ENCODE measurements around the gene PKD2.

The PKD2 gene

GRCh38 chr4:88025868-88026661, 18.6 kb downstream of the PKD2 start:
- in situ Hi-C loops (cut with MboI; ENCODE audit: low sequenced_read_pairs), result loop anchor here (25.0 kb wide), 1 partner anchor 486 kb away; the partner anchor contains the start of gene PYURF

GRCh38 chr4:88027611-88028608, 20.5 kb downstream of the PKD2 start:
- in situ Hi-C loops (cut with MboI; ENCODE audit: low sequenced_read_pairs), result loop anchor here (25.0 kb wide), 1 partner anchor 484 kb away; the partner anchor contains the start of gene PYURF

- in situ Hi-C loops (cut with MboI; ENCODE audit: low sequenced_read_pairs), result loop anchor here (25.0 kb wide), 1 partner anchor 483 kb away; the partner anchor contains the start of gene PYURF
These were observed 21.5 kb downstream of the PKD2 start for GRCh38 chr4:88028946-88029345.

GRCh38 chr4:88029556-88029955, 22.1 kb downstream of the PKD2 start:
- in situ Hi-C loops (cut with MboI; ENCODE audit: low sequenced_read_pairs), result loop anchor here (25.0 kb wide), 1 partner anchor 483 kb away; the partner anchor contains the start of gene PYURF

- in situ Hi-C loops (cut with MboI; ENCODE audit: low sequenced_read_pairs), result loop anchor here (10.0 to 25.0 kb wide), 2 partner anchors 184 to 482 kb away; partner anchors contain the start of gene PYURF
These were observed 23.3 kb downstream of the PKD2 start for GRCh38 chr4:88030565-88031310.

- in situ Hi-C loops (cut with MboI; ENCODE audit: low sequenced_read_pairs), result loop anchor here (10.0 to 25.0 kb wide), 2 partner anchors 181 to 479 kb away; partner anchors contain the start of gene PYURF
These were observed 25.9 kb downstream of the PKD2 start for GRCh38 chr4:88033309-88033708.

GRCh38 chr4:88035292-88035691, 27.9 kb downstream of the PKD2 start:
- in situ Hi-C loops (cut with MboI; ENCODE audit: low sequenced_read_pairs), result loop anchor here (10.0 to 25.0 kb wide), 2 partner anchors 180 to 477 kb away; partner anchors contain the start of gene PYURF

- in situ Hi-C loops (cut with MboI; ENCODE audit: low sequenced_read_pairs), result loop anchor here (10.0 to 25.0 kb wide), 2 partner anchors 177 to 475 kb away; partner anchors contain the start of gene PYURF
These were observed 30.0 kb downstream of the PKD2 start for GRCh38 chr4:88037447-88037846.

- in situ Hi-C loops (cut with MboI; ENCODE audit: low sequenced_read_pairs), result loop anchor here (10.0 to 25.0 kb wide), 2 partner anchors 177 to 474 kb away; partner anchors contain the start of gene PYURF
These were observed 30.5 kb downstream of the PKD2 start for GRCh38 chr4:88037936-88038335.

GRCh38 chr4:88040707-88041106, 33.3 kb downstream of the PKD2 start:
- in situ Hi-C loops (cut with MboI; ENCODE audit: low sequenced_read_pairs), result loop anchor here (25.0 kb wide), 1 partner anchor 472 kb away; the partner anchor contains the start of gene PYURF

- in situ Hi-C loops (cut with MboI; ENCODE audit: low sequenced_read_pairs), result loop anchor here (25.0 kb wide), 1 partner anchor 471 kb away; the partner anchor contains the start of gene PYURF
These were observed 34.2 kb downstream of the PKD2 start for GRCh38 chr4:88041626-88042025.

- in situ Hi-C loops (cut with MboI; ENCODE audit: low sequenced_read_pairs), result loop anchor here (25.0 kb wide), 1 partner anchor 469 kb away; the partner anchor contains the start of gene PYURF
These were observed 35.6 kb downstream of the PKD2 start for GRCh38 chr4:88043001-88043400.

GRCh38 chr4:88043586-88044340, 36.3 kb downstream of the PKD2 start:
- in situ Hi-C loops (cut with MboI; ENCODE audit: low sequenced_read_pairs), result loop anchor here (25.0 kb wide), 1 partner anchor 469 kb away; the partner anchor contains the start of gene PYURF

GRCh38 chr4:88045021-88045420, 37.6 kb downstream of the PKD2 start:
- in situ Hi-C loops (cut with MboI; ENCODE audit: low sequenced_read_pairs), result loop anchor here (25.0 kb wide), 1 partner anchor 467 kb away; the partner anchor contains the start of gene PYURF

GRCh38 chr4:88054229-88054628, 46.8 kb downstream of the PKD2 start:
- in situ Hi-C loops (cut with MboI; ENCODE audit: low sequenced_read_pairs), result no loop called here

- in situ Hi-C loops (cut with MboI; ENCODE audit: low sequenced_read_pairs), result no loop called here
These were observed 47.5 kb downstream of the PKD2 start for GRCh38 chr4:88054901-88055300.

- in situ Hi-C loops (cut with MboI; ENCODE audit: low sequenced_read_pairs), result no loop called here
These were observed 50.9 kb downstream of the PKD2 start for GRCh38 chr4:88058295-88058694.

GRCh38 chr4:88059766-88060165, 52.3 kb downstream of the PKD2 start:
- in situ Hi-C loops (cut with MboI; ENCODE audit: low sequenced_read_pairs), result no loop called here

GRCh38 chr4:88060431-88060830, 53.0 kb downstream of the PKD2 start:
- in situ Hi-C loops (cut with MboI; ENCODE audit: low sequenced_read_pairs), result no loop called here
